GM18870 (cell line): ENCODE data around the gene COBL.
A peak's percentile ranks its signal among the peaks of the same experiment; 100 is the strongest.

Experiments used
- ATAC-seq: cut with Tn5 transposase; IDR thresholded peaks from one replicate; pipeline ENCODE4 v1.9.1; 2021; ENCODE audit warnings: moderate library complexity; ENCODE audit not compliant: unreplicated experiment

The COBL gene

GRCh38 chr7:51082940-51083533, 233.6 kb downstream of the COBL start:
- ATAC-seq, result no peak

GRCh38 chr7:51082096-51082840, 234.3 kb downstream of the COBL start:
- ATAC-seq, result no peak

- no peak for ATAC-seq
These were observed 235.2 kb downstream of the COBL start for GRCh38 chr7:51081270-51081890.

- no peak for ATAC-seq
These were observed 235.9 kb downstream of the COBL start for GRCh38 chr7:51080622-51081269.

GRCh38 chr7:51080216-51080615, 236.4 kb downstream of the COBL start:
- no peak for ATAC-seq

- no peak for ATAC-seq
These were observed 237.1 kb downstream of the COBL start for GRCh38 chr7:51079494-51079893.

GRCh38 chr7:51078653-51079052, 238.0 kb downstream of the COBL start:
- ATAC-seq, result no peak

GRCh38 chr7:51077987-51078370, 238.6 kb downstream of the COBL start:
- no peak for ATAC-seq

- ATAC-seq, result no peak
These were observed 239.2 kb downstream of the COBL start for GRCh38 chr7:51077316-51077986.

- no peak for ATAC-seq
These were observed 240.7 kb downstream of the COBL start for GRCh38 chr7:51075681-51076580.

GRCh38 chr7:51073171-51073570, 243.4 kb downstream of the COBL start:
- no peak for ATAC-seq

- no peak for ATAC-seq
These were observed 244.3 kb downstream of the COBL start for GRCh38 chr7:51072281-51072680.

GRCh38 chr7:51071427-51071826, 245.2 kb downstream of the COBL start:
- no peak for ATAC-seq

- ATAC-seq, result no peak
These were observed 246.5 kb downstream of the COBL start for GRCh38 chr7:51070151-51070550.

GRCh38 chr7:51069411-51070083, 247.1 kb downstream of the COBL start:
- ATAC-seq, result no peak

- no peak for ATAC-seq
These were observed 248.2 kb downstream of the COBL start for GRCh38 chr7:51068401-51068800.

GRCh38 chr7:51067757-51068156, 248.9 kb downstream of the COBL start:
- ATAC-seq, result peak; percentile 50

- peak; percentile 33 for ATAC-seq
These were observed 249.4 kb downstream of the COBL start for GRCh38 chr7:51067258-51067657.

GRCh38 chr7:51066405-51066882, 250.2 kb downstream of the COBL start:
- no peak for ATAC-seq

- ATAC-seq, result no peak
These were observed 250.8 kb downstream of the COBL start for GRCh38 chr7:51065766-51066165.
